Measurements from ENCODE around the gene LDLRAD4.

- TF ChIP-seq EP300 (IDR thresholded peaks at IDR 0.05; ENCODE audit: borderline replicate concordance), result no peak
- no peak for TF ChIP-seq MAX (IDR thresholded peaks at IDR 0.05)
- TF ChIP-seq YY1 (IDR thresholded peaks at IDR 0.05; ENCODE audit: low read depth), result no peak
Measured at GRCh38 chr18:13619505-13620205, 401.1 kb downstream of the LDLRAD4 start.
